ENCODE data around the gene GABARAP. TPM values are rescaled to one million over a fixed set of nuclear protein-coding genes. Genes with fewer than 3 reads are reported as not detected.
A peak's percentile ranks its signal among the peaks of the same experiment; 100 is the strongest.

Gene GABARAP
- total RNA-seq, 1 donor from 2014 or later: 908 TPM

DNA sequence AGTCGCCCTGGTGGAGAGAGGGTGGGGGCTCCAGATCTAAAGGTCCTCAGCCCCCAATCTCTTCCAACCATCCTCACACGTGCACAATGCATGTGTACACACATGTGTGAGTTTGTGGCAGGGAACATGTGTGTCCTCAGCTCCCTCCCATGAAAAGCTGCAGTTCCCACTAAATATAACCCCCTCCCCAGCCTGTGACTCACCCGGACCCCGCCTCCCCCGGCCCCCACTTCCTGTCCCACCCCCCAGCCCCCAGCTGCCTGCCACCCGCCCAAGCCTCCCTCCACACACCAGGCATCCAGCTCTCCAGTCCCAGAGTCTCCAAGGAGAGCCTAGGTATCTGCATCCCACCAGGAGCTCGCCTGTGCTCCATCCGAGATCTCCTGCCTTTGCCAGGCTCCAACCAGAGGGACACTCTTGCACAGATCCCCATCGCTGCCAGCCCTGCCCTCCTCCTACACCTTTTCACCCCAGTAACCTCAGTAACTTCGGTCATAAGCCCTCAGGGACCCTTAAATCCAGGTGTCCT lies 26.5 kb downstream of the GABARAP start:
- peaks cover 47% of the 10 kb centered on the region for H3K4me1 Mint-ChIP-seq (ENCODE audit: low read depth, unreplicated experiment)
- peaks cover 15% of the 10 kb centered on the region for H3K9me3 Mint-ChIP-seq (ENCODE audit: unreplicated experiment)
- TF ChIP-seq, protein P1, sequence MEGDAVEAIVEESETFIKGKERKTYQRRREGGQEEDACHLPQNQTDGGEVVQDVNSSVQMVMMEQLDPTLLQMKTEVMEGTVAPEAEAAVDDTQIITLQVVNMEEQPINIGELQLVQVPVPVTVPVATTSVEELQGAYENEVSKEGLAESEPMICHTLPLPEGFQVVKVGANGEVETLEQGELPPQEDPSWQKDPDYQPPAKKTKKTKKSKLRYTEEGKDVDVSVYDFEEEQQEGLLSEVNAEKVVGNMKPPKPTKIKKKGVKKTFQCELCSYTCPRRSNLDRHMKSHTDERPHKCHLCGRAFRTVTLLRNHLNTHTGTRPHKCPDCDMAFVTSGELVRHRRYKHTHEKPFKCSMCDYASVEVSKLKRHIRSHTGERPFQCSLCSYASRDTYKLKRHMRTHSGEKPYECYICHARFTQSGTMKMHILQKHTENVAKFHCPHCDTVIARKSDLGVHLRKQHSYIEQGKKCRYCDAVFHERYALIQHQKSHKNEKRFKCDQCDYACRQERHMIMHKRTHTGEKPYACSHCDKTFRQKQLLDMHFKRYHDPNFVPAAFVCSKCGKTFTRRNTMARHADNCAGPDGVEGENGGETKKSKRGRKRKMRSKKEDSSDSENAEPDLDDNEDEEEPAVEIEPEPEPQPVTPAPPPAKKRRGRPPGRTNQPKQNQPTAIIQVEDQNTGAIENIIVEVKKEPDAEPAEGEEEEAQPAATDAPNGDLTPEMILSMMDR (IDR thresholded peaks at IDR 0.05; ENCODE audit: partially characterized antibody, unreplicated experiment): no peak
- no peaks in the 10 kb centered on the region for H3K36me3 Mint-ChIP-seq (ENCODE audit: unreplicated experiment)
- DNase-seq: no peak
- H3K27ac Mint-ChIP-seq (ENCODE audit: unreplicated experiment): peak overlapping the region; percentile 62
- H3K27me3 Mint-ChIP-seq (ENCODE audit: unreplicated experiment): peaks cover 23% of the 10 kb centered on the region
- peak overlapping the region; percentile 93 for H3K4me3 Mint-ChIP-seq (ENCODE audit: unreplicated experiment)

- peaks cover 23% of the 10 kb centered on the region for H3K27me3 Mint-ChIP-seq (ENCODE audit: unreplicated experiment)
- H3K27ac Mint-ChIP-seq (ENCODE audit: unreplicated experiment): peak overlapping the region; percentile 44
- no peaks in the 10 kb centered on the region for H3K36me3 Mint-ChIP-seq (ENCODE audit: unreplicated experiment)
- H3K4me1 Mint-ChIP-seq (ENCODE audit: low read depth, unreplicated experiment): peaks cover 47% of the 10 kb centered on the region
- TF ChIP-seq, protein P1 (IDR thresholded peaks at IDR 0.05; ENCODE audit: partially characterized antibody, unreplicated experiment): no peak
- DNase-seq: no peak
- peak overlapping the region; percentile 92 for H3K4me3 Mint-ChIP-seq (ENCODE audit: unreplicated experiment)
- H3K9me3 Mint-ChIP-seq (ENCODE audit: unreplicated experiment): peaks cover 10% of the 10 kb centered on the region
These were observed 27.1 kb downstream of the GABARAP start for GRCh38 chr17:7215136-7215638.

DNA sequence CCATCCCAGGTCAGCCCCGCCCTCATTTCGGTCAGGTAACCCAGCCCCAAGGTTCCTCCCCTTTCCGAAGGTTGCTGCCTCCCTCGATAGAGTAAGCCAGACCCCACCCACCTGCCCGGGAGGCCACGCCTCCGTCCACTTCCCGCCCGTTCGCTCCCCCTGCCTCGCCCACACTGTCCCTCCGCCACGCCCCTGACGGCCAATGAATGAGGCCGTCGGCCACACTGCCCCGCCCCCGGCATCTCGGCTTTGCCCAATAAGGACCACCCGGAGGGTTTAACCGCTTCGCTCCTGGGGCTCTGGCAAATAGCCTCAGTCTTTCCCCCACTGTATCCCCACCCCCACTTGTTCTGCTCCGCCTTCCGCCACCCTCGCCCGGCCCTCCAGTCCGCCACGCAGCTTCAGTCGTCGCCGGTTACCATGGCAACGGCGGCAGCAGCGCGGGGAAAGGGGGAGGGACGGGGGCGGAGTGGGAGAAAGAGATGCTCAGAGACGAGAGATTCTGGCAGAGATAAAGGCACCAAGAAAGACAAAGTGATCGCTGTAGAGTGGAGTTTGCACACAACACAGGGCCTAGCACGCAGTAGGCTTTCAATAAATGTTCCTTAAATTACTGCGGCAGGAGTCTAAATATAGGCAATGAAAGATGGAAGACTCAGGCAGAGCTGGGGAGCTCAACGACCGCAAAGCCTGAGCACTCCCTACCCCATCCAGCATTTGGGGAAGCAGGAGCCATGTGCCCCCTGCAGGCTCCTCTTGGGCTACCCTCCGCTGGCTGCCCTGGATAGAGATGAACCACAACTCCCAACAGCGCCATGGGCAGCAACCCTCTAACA lies 27.7 kb downstream of the GABARAP start:
- peak overlapping the region; percentile 92 for H3K4me3 Mint-ChIP-seq (ENCODE audit: unreplicated experiment)
- peaks cover 46% of the 10 kb centered on the region for H3K4me1 Mint-ChIP-seq (ENCODE audit: low read depth, unreplicated experiment)
- H3K9me3 Mint-ChIP-seq (ENCODE audit: unreplicated experiment): peaks cover 10% of the 10 kb centered on the region

DNA sequence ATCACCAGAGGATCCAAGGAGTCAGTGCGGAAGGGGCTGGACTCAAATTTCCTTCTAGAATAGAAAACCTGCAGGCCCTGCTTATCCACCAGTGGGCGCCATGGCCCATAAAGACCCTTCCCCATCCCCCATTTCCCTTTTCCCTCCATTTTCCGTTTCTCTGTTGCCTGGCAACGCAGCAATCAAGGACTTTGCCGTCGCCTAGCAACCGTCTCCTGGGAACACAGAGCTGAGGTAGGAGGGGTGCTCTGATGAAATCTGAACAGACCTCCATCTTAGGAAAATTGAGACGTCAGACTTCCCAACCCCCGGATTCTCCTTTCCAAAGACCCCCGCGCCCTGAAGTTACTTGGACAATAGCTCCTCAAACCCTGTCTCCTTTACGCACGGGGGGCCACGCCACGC lies 28.4 kb downstream of the GABARAP start:
- Mint-ChIP-seq H3K36me3 (ENCODE audit: unreplicated experiment) (no peaks in the 10 kb centered on the region), H3K4me3 (ENCODE audit: unreplicated experiment) (peak overlapping the region; percentile 92), H3K27me3 (ENCODE audit: unreplicated experiment) (peaks cover 21% of the 10 kb centered on the region), H3K4me1 (ENCODE audit: low read depth, unreplicated experiment) (peaks cover 44% of the 10 kb centered on the region), H3K27ac (ENCODE audit: unreplicated experiment) (peak overlapping the region; percentile 98), H3K9me3 (ENCODE audit: unreplicated experiment) (peaks cover 6% of the 10 kb centered on the region)
- TF ChIP-seq, protein P1 (IDR thresholded peaks at IDR 0.05; ENCODE audit: partially characterized antibody, unreplicated experiment): peak; percentile 77
- DNase-seq: peak; percentile 96

More for the DNA sequence above, 27.7 kb downstream of the GABARAP start:
- peaks cover 23% of the 10 kb centered on the region for H3K27me3 Mint-ChIP-seq (ENCODE audit: unreplicated experiment)
- TF ChIP-seq, protein P1 (IDR thresholded peaks at IDR 0.05; ENCODE audit: partially characterized antibody, unreplicated experiment): peak; percentile 47
- peak overlapping the region; percentile 98 for H3K27ac Mint-ChIP-seq (ENCODE audit: unreplicated experiment)
- H3K36me3 Mint-ChIP-seq (ENCODE audit: unreplicated experiment): no peaks in the 10 kb centered on the region
- peak; percentile 100 for DNase-seq

Measured in glutamatergic neuron (in vitro differentiated cells).